Endothelial cell of umbilical vein (primary cell): ENCODE results near the gene DNAI2.

ENCODE experiments used
- CTCF ChIP-seq, 2 donors: IDR thresholded peaks; 1 replicate in 1 of 2; 2 replicates in 1 of 2; pipeline ENCODE4 v1.5.1; 2011; ENCODE audit warnings: low read length in 2 of 2, mild to moderate bottlenecking in 2 of 2, moderate library complexity in 2 of 2, control low read depth in 1 of 2, inconsistent platforms in 1 of 2, low read depth in 1 of 2; ENCODE audit not compliant: insufficient read depth in 1 of 2; ENCODE audit errors: extremely low read depth in 1 of 2
- GATA2 ChIP-seq: IDR thresholded peaks from 2 replicates; pipeline ENCODE4 v1.7.0; 2011; ENCODE audit warnings: low read depth, mild to moderate bottlenecking, moderate library complexity, mixed read lengths, low read length; ENCODE audit not compliant: insufficient read length, insufficient read depth
- JUN ChIP-seq: IDR thresholded peaks from 2 replicates; pipeline ENCODE4 v1.6.1; 2011; ENCODE audit warnings: borderline replicate concordance, low read depth; ENCODE audit not compliant: insufficient read length, insufficient read depth
- MAX ChIP-seq: IDR thresholded peaks from 2 replicates; pipeline ENCODE4 v1.6.1; 2011; ENCODE audit not compliant: insufficient read depth, insufficient read length
- POLR2A ChIP-seq: IDR thresholded peaks from 2 replicates; pipeline ENCODE4 v1.6.1; 2012; ENCODE audit warnings: low read depth, mild to moderate bottlenecking, control low read depth, low read length
- POLR2AphosphoS5 ChIP-seq: IDR thresholded peaks from 2 replicates; pipeline ENCODE4 v1.6.1; 2012; ENCODE audit warnings: low read depth, mild to moderate bottlenecking, control low read depth, low read length, moderate library complexity; ENCODE audit not compliant: insufficient read depth

GRCh38 chr17:74250324-74250995 lies 23.6 kb upstream of the DNAI2 start:
- TF ChIP-seq CTCF (IDR thresholded peaks at IDR 0.05; ENCODE audit: extremely low read depth in 1 of 2, insufficient read depth in 1 of 2, low read depth in 1 of 2, low read length in 2 of 2) (no peak), POLR2A (no peak), POLR2AphosphoS5 (no peak), JUN (no peak), MAX (no peak), GATA2 (no peak)
